Stimulated activated naive CD8-positive, alpha-beta T cell treated with anti-CD3 and anti-CD28 coated beads, Interleukin-15, Interleukin-2, amounts not matched to agents 100 U/mL and 50 U/mL, for 24 hours (primary cell): ENCODE results near the gene PRKG1.

Source experiments
- ATAC-seq: fragments of 150-1000 bp; cut with Tn5 transposase; one replicate; pipeline ENCODE4 v1.10.0; 2021
- DNase-seq: peaks from one replicate; pipeline ENCODE4 v3.0.0; 2021

PRKG1 gene

DNA sequence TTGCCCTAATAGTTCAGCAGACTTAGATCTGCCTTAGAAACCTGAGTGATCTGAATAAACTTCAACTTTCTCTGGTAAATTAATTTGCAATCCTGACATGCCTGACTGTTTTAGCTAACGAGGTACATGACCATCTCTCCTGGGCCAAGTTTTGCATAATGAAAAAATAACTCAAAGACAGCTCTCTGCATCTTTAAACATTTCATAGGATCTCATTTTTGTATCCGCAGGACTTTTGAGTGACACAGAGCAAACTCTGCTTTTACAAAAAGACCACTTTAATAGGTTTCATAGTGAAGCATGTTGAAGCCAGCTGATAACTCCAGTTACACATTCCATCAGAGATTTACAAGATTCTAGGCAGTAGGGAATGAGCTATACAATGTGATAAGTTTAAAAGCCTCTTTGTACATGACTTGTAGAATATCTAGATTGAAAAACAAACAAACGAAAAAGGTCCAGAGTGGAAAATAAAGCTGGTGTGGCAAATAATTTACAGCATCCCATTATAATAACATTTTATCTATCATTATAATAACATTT lies 2.1 kb downstream of the PRKG1 start:
- DNase-seq: no peak
- ATAC-seq: no peak

DNA sequence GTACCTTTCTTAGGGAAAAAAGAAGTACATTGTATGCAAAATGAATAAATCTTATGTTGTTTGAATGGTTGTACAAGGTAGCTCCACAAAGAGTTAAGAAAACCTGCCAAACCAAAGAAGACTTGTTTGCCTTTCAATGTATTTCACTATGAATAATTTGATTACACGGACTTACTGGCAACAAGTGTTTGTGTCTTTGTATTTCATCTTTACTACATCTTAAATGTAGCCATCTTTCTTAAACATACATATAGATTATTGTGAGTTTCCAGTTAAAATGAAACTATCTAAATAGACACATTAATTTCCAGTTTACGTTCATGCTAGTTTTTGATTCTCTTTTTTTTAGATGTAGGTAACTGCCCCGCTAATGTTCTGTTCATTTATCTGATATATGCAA lies 2.8 kb downstream of the PRKG1 start:
- no peak for DNase-seq
- no peak for ATAC-seq

DNA sequence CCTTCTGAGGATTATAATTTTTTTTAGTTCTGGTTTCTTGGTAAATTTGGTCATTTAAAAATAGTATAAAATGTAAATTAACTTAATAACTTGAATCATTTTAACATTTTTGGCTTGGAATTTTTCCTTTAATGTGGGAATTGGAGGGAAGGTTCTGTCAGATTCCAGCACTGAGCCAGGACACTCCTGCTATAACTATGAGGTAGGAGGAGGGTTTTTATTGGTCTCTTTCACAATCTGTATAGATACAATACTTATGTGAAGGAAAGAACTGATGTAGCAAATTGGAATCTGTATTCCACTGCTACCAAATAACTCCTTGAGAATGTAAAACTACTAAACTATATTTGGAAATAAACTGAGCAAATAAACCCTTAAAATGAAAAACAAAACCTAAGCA lies 3.2 kb downstream of the PRKG1 start:
- no peak for DNase-seq
- no peak for ATAC-seq

DNA sequence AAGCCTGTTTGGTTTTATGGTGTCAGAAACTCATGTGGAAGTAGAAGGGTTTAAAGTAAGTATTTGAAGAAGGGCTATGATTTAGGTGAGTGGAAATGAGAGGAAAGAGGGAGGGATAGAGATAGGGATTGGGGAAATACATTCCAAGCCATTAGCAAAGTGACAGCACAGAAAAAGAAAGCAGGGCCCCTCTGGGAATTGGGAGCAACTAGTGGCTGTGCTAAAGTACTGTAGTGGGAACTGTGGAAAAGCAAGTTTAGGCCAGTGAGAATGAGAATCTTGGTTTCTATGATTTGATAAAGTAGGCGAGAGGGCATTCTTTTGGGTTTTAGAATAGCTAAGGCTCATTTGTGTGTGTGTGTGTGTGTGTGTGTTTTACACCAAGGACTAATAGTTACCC lies 5.0 kb downstream of the PRKG1 start:
- DNase-seq (no peak), ATAC-seq (no peak)

DNA sequence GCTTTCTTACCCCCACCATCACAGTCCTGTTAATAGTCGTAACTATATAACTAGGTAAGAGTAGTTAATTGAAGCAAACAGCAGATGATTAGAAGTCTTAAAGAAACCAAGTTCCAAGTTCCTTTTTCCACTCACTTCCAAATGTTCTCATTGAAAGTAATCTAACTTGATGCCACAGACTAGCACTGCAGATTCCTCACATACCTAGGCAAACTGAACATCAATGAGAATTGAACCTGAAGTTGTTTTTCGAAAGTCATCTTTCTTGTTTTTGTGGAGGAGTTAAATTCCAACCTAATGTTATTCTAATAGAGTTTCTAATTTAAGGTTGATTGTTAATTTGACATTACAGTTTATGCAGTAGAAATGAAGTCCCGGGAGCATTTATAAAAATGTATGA lies 5.5 kb downstream of the PRKG1 start:
- ATAC-seq (no peak), DNase-seq (no peak)

DNA sequence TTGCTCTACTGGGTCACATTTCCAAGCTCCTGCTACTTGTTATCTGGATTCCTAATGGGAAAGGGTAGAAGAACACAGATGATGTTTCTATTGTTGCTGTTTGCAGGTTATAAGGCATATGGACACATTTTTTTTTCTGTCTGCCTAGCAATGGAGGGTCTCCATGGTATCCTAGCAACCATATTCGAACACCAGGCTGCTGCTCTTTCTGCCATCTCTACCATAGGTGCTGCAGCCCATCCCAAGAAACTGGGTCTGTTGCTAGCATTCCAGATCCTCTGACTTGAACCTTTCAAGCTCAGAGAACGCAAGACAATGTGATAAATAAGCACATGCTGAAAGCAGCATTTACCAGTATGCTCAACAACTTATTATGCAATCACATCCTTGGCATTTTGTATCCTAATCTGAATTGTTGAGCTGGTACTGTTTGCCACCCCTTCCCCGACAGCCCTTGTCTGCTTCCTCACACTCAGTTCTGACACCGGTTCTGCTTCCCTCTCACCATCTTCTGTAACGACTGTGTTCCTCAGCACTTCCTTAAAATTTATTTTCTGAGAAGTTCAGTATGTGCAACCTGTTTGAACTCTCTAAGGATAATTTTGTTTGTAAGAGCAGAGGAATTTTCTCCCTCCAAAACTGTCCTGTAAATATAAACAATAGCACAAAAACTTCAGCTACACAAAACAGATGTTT lies 6.2 kb downstream of the PRKG1 start:
- ATAC-seq: no peak
- no peak for DNase-seq

DNA sequence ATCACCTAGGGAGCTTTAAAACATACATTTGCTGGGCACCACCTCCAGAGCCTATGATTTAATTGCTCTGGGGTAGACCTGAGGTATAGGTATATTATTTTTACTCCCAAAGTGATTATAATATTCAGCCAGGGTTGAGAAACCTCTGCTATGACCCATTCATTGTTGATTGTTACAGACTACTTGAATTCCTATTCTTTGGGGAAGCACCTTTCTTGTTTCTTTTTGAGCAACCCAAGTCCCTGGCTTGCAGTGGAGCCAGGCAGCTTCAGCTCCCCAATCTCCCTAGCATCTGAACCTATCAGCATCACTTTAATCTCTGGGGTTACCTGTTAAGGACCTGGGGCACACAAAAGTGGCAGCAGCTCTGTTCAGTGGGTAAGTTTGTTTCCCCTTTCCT lies 8.6 kb downstream of the PRKG1 start:
- ATAC-seq (no peak), DNase-seq (no peak)

DNA sequence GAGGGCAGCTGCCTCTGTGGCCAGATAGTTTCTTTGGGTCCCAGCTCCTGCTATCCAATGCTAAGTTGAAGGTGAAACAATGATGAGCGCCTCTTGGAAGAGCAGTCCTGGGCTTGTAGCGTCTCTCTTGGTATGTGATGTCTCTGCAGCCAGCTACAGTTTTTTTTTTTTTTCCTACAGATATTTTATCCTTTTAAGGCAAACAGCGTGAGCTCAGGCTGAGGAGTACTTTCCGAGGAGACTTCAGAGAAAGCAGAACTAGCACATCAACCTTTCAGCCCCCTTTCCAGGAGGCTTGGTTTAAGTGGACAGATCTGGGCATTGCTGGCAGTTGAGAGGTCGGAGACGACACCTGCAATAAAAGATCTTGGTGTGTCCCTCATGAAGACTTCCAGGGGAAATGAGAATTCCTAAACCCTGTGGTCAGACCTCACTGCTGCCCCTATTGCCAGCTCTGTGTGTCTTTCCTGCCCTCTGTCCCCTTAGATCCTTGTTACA lies 9.1 kb downstream of the PRKG1 start:
- no peak for ATAC-seq
- no peak for DNase-seq

DNA sequence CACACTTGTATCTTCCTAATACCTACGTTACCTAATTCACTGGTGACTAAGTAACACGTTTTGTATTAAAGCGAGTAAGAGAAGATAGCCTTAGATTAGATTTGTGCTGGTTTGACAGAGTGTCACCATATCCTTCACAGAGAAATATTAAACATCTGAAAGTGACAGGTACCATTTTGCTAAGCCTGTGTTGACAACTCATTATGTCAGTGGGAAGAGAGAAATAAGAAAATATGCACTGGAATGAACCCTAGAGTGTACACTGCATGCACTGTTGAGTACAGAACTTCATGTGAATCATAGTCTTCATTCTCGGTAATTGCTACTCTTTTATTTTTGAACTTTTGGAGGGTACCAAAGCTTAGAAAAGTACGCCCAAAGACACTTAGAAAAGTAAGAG lies 10.9 kb downstream of the PRKG1 start:
- ATAC-seq (no peak), DNase-seq (no peak)

DNA sequence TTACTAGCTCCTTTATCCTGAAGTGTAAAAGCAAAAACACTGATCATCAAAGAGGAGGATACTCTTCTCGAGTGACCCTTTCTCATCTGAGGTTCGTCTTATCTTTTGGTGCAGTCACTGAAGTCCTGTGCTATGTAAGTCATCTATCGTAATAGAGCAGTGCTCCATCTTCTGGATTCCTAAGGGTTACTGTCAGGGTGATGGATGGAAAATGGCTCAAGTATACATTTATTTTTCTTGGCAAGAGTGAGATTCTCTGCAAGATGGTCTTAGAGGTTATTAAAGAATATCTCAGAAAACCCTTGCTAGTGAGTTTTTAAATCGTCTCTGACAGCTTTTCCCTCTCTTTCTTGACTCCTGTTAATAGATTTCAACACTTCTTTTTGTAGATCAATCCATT lies 12.4 kb downstream of the PRKG1 start:
- ATAC-seq (no peak), DNase-seq (no peak)

DNA sequence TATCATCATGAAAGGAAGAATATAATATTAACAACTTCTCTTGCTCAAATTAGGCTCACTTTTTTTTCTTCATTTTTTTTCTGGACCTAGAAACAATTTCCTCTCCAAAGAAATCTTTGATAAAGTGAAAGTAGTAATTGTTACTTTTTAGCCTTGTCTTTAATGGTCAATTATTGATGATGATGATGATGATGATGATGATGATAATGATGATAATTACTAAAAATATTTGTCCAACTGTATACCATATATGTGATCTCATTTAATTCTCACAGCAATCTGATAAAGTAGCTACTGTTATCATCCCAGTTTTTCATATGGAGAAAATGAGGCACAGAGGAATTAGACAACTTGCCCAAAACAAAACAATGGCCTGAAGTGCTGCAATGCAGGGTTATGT lies 12.8 kb downstream of the PRKG1 start:
- ATAC-seq (no peak), DNase-seq (no peak)

DNA sequence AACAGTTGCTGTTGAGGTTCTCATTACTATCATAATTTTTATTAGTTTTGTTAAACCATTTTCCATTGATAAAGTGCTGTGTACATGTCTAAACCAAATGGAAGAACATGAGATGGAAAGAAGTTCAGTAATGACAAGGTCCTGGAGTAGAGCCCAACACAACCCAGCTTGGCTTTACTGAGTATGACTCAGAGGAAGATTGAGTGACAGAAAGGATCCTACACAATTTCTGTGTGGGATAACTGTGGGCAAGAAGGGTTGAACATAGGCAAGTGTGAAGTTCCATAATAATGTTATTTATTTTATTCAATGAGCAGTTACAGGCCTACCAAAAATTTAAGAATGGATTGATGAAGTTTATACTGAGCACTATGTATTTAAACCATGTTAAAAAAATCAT lies 15.9 kb downstream of the PRKG1 start:
- no peak for DNase-seq
- no peak for ATAC-seq

DNA sequence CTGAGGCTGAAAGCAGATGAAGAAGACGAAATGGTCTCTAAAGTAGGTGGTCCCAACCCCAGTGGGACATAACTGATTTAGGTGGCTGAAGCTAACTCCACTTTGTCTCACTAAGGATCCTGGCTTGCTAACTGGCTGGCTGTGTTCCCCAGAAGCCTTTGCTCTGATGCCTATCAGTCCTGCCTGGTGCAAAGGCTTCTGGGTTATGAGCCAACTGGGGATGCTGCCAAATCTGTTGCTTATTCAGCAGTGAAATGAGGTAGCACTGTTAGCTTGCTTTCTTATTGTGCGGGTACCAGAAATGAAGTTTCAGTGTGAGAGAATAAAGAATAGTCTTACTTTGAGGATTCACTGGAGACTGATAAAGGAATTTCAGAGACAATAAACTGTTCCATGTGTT lies 18.1 kb downstream of the PRKG1 start:
- DNase-seq: no peak
- ATAC-seq: no peak

DNA sequence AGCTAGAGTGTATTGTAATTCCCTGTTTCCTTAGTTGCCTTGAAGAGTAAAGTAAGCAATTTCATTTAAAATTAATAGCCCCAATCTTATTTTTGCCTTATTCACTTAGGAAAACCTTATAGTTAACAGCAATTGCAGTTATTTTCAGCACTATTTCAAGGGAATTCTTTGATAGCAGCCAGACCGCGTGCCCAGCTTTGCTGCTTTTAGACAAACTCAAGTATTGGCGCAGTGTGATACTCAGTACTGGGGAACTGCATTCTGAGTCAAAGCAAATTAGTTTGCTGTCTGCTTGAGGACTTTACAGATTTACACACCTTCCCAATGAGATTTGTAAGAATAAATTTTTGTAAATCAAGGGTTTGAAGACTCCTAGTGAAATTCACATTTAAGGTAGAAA lies 21.2 kb downstream of the PRKG1 start:
- no peak for ATAC-seq
- DNase-seq: no peak

DNA sequence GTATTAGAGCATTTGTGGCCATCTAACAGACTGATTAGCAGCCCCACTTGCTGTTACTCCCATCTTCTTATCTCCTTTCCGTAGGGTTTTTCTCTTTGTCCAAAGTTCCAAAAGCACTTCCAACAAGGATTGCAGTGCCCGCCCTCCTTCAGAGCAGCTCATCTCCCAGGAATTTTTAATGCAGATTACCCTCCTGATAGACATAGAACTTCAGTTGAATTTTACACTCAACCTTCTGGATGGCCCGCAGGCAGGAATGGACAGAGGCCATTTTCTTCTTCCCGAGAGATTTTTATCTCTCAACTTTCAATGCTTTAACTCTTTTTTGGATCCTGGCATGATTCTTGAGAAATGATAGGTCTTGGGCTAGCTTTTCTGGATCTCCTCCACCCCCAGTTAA lies 23.3 kb downstream of the PRKG1 start:
- DNase-seq (no peak), ATAC-seq (no peak)

DNA sequence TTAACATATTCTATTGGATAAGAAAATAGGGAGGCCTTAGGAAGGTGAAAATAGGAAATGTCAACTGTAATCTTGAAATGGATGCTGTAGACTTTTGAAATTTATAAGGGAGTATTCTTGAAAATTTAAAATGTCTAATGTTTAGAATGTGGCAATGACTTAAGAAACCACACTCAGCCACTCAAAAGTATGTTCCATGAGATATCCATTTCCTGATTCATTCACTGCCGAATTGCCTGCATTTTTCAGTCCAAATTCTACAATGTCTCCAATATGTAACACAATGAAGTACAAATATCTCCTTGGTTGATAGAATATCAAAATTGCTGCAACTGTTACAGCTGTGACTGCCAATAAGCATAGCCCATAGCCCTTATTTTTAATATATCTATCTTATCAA lies 25.9 kb downstream of the PRKG1 start:
- ATAC-seq: no peak
- no peak for DNase-seq

DNA sequence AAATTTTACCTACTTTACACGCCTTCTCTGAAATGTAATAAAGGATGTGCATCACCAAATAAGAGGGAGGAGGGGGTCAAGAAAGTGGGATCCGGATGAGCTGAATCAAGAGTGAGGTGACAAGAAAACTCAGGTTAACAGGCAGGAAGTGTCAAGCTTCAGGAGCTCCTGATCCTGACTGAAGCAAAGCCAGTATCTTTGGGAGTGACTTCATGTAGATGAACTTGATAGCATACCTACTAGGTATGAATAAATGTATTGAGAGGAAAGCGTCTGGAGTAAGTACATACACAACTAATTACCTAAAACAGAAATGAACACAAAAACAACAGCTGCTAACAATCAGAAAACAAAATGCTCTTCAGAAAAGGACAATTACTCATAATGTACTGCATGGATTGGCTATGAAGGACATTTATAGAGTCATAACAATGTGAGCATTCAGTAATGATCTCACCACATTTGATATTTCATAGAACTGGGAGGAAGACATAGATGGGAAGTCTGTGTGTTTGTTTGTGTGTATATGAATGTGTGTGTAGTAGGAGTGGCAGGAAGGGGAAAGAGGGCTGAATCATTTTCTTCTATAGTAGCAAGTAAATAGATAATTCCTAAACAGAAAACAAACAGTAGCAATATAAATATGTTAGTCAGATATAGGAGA lies 29.4 kb downstream of the PRKG1 start:
- ATAC-seq (no peak), DNase-seq (no peak)

DNA sequence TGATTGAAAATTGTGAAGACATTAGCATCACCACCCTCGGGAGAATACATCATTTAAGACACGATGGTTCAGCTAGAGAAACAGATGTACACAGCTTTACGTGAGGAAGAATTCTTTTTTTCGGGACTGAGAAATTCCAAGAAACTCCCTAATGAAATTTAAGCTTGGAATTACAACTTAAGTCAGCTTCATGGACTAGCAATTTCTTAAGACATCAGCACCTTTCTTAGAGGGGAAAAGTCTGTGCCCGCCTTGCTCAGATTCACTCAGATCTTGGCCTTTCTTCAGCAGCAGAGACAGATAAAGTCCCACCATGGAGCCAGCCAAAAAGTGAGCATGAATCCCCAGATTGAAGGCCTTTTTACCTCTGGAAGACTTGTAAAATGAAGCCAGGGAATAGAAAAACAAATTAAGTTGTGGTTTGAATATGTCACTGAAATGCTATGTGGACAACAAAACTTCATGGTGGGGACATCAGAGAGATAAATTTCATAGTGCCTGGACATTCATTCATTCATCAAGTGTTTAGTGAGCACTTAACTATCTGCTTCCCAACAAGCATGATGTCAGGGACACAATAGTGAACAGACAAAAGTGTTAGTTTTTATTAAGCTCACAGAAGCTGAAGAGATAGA lies 32.1 kb downstream of the PRKG1 start:
- DNase-seq (no peak), ATAC-seq (no peak)

DNA sequence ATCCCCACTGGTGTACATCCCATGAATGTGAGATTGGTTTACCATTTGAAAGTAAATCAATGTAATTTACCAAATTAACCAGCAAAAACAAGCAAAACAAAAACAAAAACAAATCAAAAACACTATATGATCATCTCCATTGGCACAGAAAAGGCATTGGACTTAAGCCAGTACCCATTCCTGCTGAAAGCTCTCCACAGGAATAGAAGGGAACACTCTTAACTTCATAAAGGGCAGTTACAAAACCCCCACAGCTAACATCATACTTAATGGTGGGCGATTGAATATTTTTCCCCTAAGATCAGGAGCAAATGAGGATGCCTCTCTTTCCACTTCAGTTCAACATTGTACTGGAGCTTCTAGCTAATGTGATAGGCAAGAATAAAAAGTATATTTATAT lies 34.1 kb downstream of the PRKG1 start:
- DNase-seq (no peak), ATAC-seq (no peak)

DNA sequence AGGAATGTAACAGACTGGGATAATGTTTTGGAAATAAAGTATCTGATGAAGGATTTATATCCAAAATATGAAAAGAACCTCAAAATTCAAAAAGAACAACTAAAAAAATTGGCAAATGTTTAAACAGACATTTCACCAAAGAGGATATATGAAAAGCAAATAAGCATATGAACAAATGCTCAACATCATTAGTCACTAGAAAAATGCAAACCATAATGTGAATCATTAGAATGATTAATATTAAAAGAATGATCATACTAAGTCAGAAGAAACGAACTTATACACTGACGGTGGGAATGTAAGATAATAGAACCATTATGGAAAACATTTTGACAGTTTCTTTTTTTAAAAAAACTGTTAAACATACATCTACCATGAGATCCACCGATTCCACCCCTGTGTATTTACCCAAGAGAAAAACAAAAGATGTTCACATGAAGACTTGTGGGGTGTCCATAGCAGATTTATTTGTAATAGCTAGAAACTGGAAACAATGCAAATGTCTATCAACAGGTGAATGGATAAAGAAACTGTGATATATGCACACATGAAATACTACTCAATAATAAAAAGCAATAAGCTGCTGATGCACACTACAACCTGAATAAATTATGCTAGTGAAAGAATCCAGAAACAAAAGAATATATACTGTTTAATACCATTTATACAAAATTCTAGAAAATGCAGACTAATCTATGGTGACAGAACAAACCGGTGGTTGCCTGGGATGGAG lies 35.7 kb downstream of the PRKG1 start:
- DNase-seq (no peak), ATAC-seq (no peak)

DNA sequence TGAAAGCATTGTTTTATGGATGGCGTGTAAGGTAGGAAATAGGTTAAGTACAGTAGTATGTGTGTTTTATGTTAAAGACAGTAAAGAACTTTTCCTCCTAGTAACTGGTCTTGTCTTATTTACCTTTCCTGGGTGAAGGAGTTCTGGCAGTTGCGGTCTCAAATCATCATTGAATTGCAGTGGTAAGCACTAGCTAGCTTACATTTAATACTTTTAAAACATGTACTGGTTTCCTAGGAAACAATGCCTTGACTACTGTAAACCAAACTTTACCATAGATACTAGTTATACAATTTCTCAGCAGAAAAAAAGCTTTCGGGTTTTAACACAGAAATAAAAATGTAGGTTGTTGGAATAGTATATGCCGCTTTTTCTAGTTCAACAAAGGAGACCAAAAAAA lies 37.7 kb downstream of the PRKG1 start:
- ATAC-seq (no peak), DNase-seq (no peak)

DNA sequence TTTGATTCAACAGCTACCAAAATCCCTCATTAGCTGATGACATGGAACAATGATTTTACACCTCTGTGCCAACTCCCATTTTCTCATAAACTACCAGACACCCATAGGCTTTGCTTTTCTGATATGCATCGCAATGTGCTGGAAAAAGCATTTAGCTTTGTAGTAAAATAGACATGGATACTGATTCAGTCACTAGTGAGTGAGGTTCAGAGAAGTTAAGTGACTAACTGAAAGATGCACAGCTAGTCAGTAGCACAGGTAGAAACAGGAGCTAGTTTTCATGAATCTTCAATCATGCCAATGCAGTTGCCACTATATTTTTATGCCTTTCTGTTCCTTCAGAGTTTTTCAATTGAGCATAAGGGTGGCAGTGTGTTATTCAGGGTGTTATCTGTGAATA lies 38.7 kb downstream of the PRKG1 start:
- no peak for DNase-seq
- no peak for ATAC-seq
